Neural cell (in vitro differentiated cells): ENCODE measurements around the gene ULBP1. TPM values are rescaled to one million over a fixed set of nuclear protein-coding genes. Genes with fewer than 3 reads are reported as not detected.
"Not testable (repeated sequence)": the region's sequence is repeated elsewhere in the genome, so short reads cannot be mapped to it uniquely, and the experiment has no call there.

ENCODE experiments used
- H2AFZ ChIP-seq: fragments of 200-600, 300-800 bp; sonication (generic), shearing (Covaris generic); 2 replicates; pipeline ENCODE4 v1.6.0; 2014; ENCODE audit warnings: low read depth, mild to moderate bottlenecking, antibody characterized with exemption, low read length, moderate library complexity
- H3F3A ChIP-seq: fragments of 200-600 bp; shearing (Covaris generic); 2 replicates; pipeline ENCODE4 v1.6.1; 2016; ENCODE audit warnings: mild to moderate bottlenecking, moderate library complexity, mixed read lengths, antibody characterized with exemption, low read length; ENCODE audit not compliant: insufficient read depth, poor library complexity, severe bottlenecking
- H3K27ac ChIP-seq: fragments of 200-600, 300-800 bp; sonication (generic), shearing (Covaris generic); 2 replicates; pipeline ENCODE4 v1.5.1; 2014; ENCODE audit warnings: mild to moderate bottlenecking, low read length, moderate library complexity
- H3K27me3 ChIP-seq: fragments of 300-800, 200-600 bp; sonication (generic), shearing (Covaris generic); 2 replicates; pipeline ENCODE4 v1.6.0; 2014; ENCODE audit warnings: mild to moderate bottlenecking, low read depth, low read length, moderate library complexity; ENCODE audit not compliant: insufficient read depth
- H3K36me3 ChIP-seq: fragments of 300-800, 200-600 bp; sonication (generic), shearing (Covaris generic); 2 replicates; pipeline ENCODE4 v1.5.1; 2014; ENCODE audit warnings: mild to moderate bottlenecking, antibody characterized with exemption, low read length, moderate library complexity; ENCODE audit not compliant: insufficient read depth
- H3K4me2 ChIP-seq: fragments of 300-800, 200-600 bp; sonication (generic), shearing (Covaris generic); 2 replicates; pipeline ENCODE4 v1.6.0; 2014; ENCODE audit warnings: mild to moderate bottlenecking, low read length
- H3K4me3 ChIP-seq: fragments of 300-800, 200-600 bp; sonication (generic), shearing (Covaris generic); 2 replicates; pipeline ENCODE4 v1.5.1; 2014; ENCODE audit warnings: mild to moderate bottlenecking, low read length, moderate library complexity
- H3K79me2 ChIP-seq: fragments of 200-600 bp; shearing (Covaris generic); replicated peaks from 2 replicates; pipeline ENCODE4 v1.6.0; 2014; ENCODE audit warnings: mild to moderate bottlenecking, low read length, moderate library complexity; ENCODE audit not compliant: insufficient read depth
- H3K9ac ChIP-seq: fragments of 300-800, 200-600 bp; sonication (generic), shearing (Covaris generic); 2 replicates; pipeline ENCODE4 v1.6.1; 2016; ENCODE audit warnings: mild to moderate bottlenecking, low read length, mixed read lengths
- H3K9me2 ChIP-seq: fragments of 200-600 bp; shearing (Covaris generic); 2 replicates; pipeline ENCODE4 v1.6.1; 2016; ENCODE audit warnings: mild to moderate bottlenecking, low read length, mixed read lengths; ENCODE audit not compliant: insufficient read depth
- H3K9me3 ChIP-seq: fragments of 200-600, 300-800 bp; sonication (generic), shearing (Covaris generic); 2 replicates; pipeline ENCODE4 v1.6.1; 2016; ENCODE audit warnings: mild to moderate bottlenecking, mixed run types, low read length, moderate library complexity, mixed read lengths
- H4K20me1 ChIP-seq: fragments of 200-600 bp; shearing (Covaris generic); 2 replicates; pipeline ENCODE4 v1.6.1; 2016; ENCODE audit warnings: mild to moderate bottlenecking, mixed run types; ENCODE audit not compliant: insufficient read depth
- CTCF ChIP-seq: fragments of 450-650 bp; IDR thresholded peaks from 2 replicates; pipeline ENCODE4 v1.5.1; 2014; ENCODE audit warnings: antibody characterized with exemption, mild to moderate bottlenecking, moderate library complexity; ENCODE audit not compliant: poor library complexity, severe bottlenecking
- EP300 ChIP-seq: fragments of 450-650 bp; conservative IDR thresholded peaks from 2 replicates; pipeline ENCODE4 v1.6.1; 2014; ENCODE audit warnings: antibody characterized with exemption, mild to moderate bottlenecking, moderate library complexity; ENCODE audit not compliant: poor library complexity, severe bottlenecking
- EZH2 ChIP-seq: fragments of 200-600, 300-800 bp; shearing (Covaris generic), sonication (generic); IDR thresholded peaks from 2 replicates; pipeline ENCODE4 v1.6.1; 2014; ENCODE audit warnings: antibody characterized with exemption, low read length, borderline replicate concordance, mild to moderate bottlenecking; ENCODE audit not compliant: insufficient read depth, poor library complexity, severe bottlenecking
- MXI1 ChIP-seq: fragments of 450-650 bp; conservative IDR thresholded peaks from 2 replicates; pipeline ENCODE4 v1.6.1; 2014; ENCODE audit warnings: antibody characterized with exemption, mild to moderate bottlenecking; ENCODE audit not compliant: poor library complexity, severe bottlenecking
- POLR2AphosphoS5 ChIP-seq: IDR thresholded peaks from 2 replicates; pipeline ENCODE4 v1.6.1; 2012
- RAD21 ChIP-seq: fragments of 450-650 bp; conservative IDR thresholded peaks from 2 replicates; pipeline ENCODE4 v1.6.1; 2014; ENCODE audit warnings: antibody characterized with exemption, mild to moderate bottlenecking, moderate library complexity
- REST ChIP-seq: IDR thresholded peaks from 2 replicates; pipeline ENCODE4 v1.6.1; 2012; ENCODE audit warnings: borderline replicate concordance
- SMC3 ChIP-seq: fragments of 450-650 bp; conservative IDR thresholded peaks from 2 replicates; pipeline ENCODE4 v1.6.1; 2014; ENCODE audit warnings: antibody characterized with exemption, mild to moderate bottlenecking, moderate library complexity; ENCODE audit not compliant: poor library complexity
- TAF1 ChIP-seq: IDR thresholded peaks from 2 replicates; pipeline ENCODE4 v1.6.1; 2012; ENCODE audit warnings: low read depth
- polyA plus RNA-seq: library from polyadenylated mRNA; depleted of rRNA; stranded (reverse); fragments of >200 nt; gene quantifications from 2 replicates; pipeline ENCODE4 v1.2.3, GENCODE V29; 2014

ULBP1 gene
- polyA plus RNA-seq, 1 donor from 2014 or later: 0.22 TPM

DNA sequence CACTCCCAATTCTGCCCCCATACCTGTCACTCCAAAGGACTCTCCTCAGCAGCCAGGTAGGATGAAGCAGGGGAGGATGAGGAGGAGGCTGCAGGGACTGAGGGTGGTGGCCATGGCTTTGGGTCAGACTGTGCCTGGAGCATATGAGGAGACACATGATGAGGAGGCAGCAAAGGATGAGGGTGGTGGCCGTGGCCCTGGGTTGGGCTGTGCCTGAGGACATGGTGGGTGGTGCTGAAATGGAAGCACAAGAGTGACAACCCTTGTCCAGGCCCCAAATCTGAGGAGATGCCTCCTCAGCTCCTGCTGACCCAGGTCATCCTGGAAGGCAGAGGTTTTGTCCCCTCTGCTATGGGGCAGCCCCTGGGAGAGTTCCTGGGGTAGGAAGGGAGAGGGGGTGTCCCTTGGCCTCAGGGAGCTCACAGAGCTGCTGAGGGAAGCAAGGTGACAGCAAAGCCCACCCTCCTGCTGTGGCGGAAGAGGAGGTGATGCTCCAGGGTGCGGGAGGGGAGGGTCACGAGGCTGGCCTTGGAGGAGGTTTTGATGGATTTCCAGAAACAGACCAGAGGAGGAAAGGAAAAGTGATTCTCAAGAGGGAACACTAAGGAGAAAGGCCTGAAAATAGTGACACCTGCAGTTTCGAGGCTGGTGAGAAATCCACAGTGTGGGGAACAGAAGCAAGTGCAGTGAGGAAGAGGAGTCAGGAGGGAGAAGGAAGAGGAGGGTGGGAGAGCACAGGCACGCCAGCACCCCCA, 45.4 kb upstream of the ULBP1 start:
- no peaks in the 10 kb centered on the region for H3F3A ChIP-seq
- TF ChIP-seq MXI1 (no peak), POLR2AphosphoS5 (no peak), REST (no peak), CTCF (no peak), TAF1 (no peak), EP300 (no peak), EZH2 (no peak), RAD21 (no peak), SMC3 (no peak)
- no peak overlapping the region for H3K9ac ChIP-seq
- H3K9me3 ChIP-seq: no peaks in the 10 kb centered on the region
- peaks cover 38% of the 10 kb centered on the region for H3K27me3 ChIP-seq
- H3K4me3 ChIP-seq: no peak overlapping the region
- H4K20me1 ChIP-seq: no peaks in the 10 kb centered on the region
- no peaks in the 10 kb centered on the region for H3K36me3 ChIP-seq
- H2AFZ ChIP-seq: no peak overlapping the region
- no peaks in the 10 kb centered on the region for H3K9me2 ChIP-seq
- no peaks in the 10 kb centered on the region for H3K79me2 ChIP-seq
- H3K27ac ChIP-seq: no peak overlapping the region
- H3K4me2 ChIP-seq: no peak overlapping the region

- H3K9me2 ChIP-seq, H3K79me2 ChIP-seq, H3K9ac ChIP-seq, H4K20me1 ChIP-seq, H3K4me3 ChIP-seq, H3K27ac ChIP-seq, H3K9me3 ChIP-seq, H3K4me2 ChIP-seq, H2AFZ ChIP-seq, H3K36me3 ChIP-seq, H3F3A ChIP-seq: not testable (repeated sequence)
- peaks cover 47% of the 10 kb centered on the region for H3K27me3 ChIP-seq
Measured at GRCh38 chr6:149919126-149919833, 44.5 kb upstream of the ULBP1 start.
